MCF 10A (cell line): ENCODE results near the gene VAV2. TPM values are rescaled to one million over a fixed set of nuclear protein-coding genes. Genes with fewer than 3 reads are reported as not detected.

ENCODE experiments used
- BruUV-seq: library from RNA; stranded (reverse); fragments of 400-500 nt; replicated peaks from 2 replicates; lab custom pipeline; 2021; lab: Mats Ljungman, UMichigan
- CTCF ChIA-PET: fragments of 300-600 bp; sonication (Branson Sonifier 250); formaldehyde crosslinking; extraction: SDS; loops from one replicate; lab custom pipeline; 2021; ENCODE audit warnings: antibody characterized with exemption, inconsistent platforms; lab: Yijun Ruan, JAX
- POLR2A ChIA-PET: fragments of 300-600, 350-650 bp; sonication (Branson Sonifier 250); formaldehyde crosslinking; extraction: SDS; loops from one replicate; lab custom pipeline; 2020; ENCODE audit warnings: antibody characterized with exemption, inconsistent platforms; lab: Yijun Ruan, JAX
- DNase-seq: peaks from one replicate; pipeline ENCODE4 v3.0.0-alpha.2; 2018; ENCODE audit not compliant: unreplicated experiment
- H3K27ac Mint-ChIP-seq: one replicate; pipeline ENCODE4 v1.8.0; 2022; ENCODE audit warnings: mild to moderate bottlenecking, low read depth, mixed read lengths; ENCODE audit not compliant: unreplicated experiment
- H3K27me3 Mint-ChIP-seq: one replicate; pipeline ENCODE4 v1.8.0; 2022; ENCODE audit warnings: mixed read lengths; ENCODE audit not compliant: insufficient read depth, unreplicated experiment
- H3K36me3 Mint-ChIP-seq: one replicate; pipeline ENCODE4 v1.8.0; 2022; ENCODE audit warnings: mild to moderate bottlenecking, moderate library complexity, mixed read lengths; ENCODE audit not compliant: insufficient read depth, unreplicated experiment
- H3K4me1 Mint-ChIP-seq: one replicate; pipeline ENCODE4 v1.8.0; 2022; ENCODE audit warnings: mixed read lengths; ENCODE audit not compliant: insufficient read depth, unreplicated experiment
- H3K4me3 Mint-ChIP-seq: one replicate; pipeline ENCODE4 v1.8.0; 2022; ENCODE audit warnings: mild to moderate bottlenecking, moderate library complexity, mixed read lengths; ENCODE audit not compliant: unreplicated experiment
- H3K9me3 Mint-ChIP-seq: one replicate; pipeline ENCODE4 v1.8.0; 2022; ENCODE audit warnings: mixed read lengths; ENCODE audit not compliant: unreplicated experiment
- CTCF ChIP-seq: fragments of 200-600 bp; IDR thresholded peaks from one replicate; pipeline ENCODE4 v1.8.0; 2022; ENCODE audit warnings: antibody characterized with exemption, mild to moderate bottlenecking; ENCODE audit not compliant: unreplicated experiment
- intact Hi-C: fragments of 100-400 bp; cut with micrococcal nuclease; formaldehyde crosslinking; loops from 2 replicates; pipeline ENCODE4 v1.14.1; 2022
- total RNA-seq: library from RNA; stranded (reverse); gene quantifications from 2 replicates; pipeline ENCODE4 v1.2.3, GENCODE V29; 2022

VAV2 gene
- total RNA-seq, 1 experiment from 2014 or later, result 31.0 TPM

GRCh38 chr9:133823189-133824105 is 168.7 kb downstream of the VAV2 start:
- H3K27me3 Mint-ChIP-seq, result no peaks in the 10 kb centered on the region
- H3K9me3 Mint-ChIP-seq, result no peaks in the 10 kb centered on the region
- no peak overlapping the region for H3K27ac Mint-ChIP-seq
- no peak for DNase-seq
- peaks cover 15% of the 10 kb centered on the region for H3K36me3 Mint-ChIP-seq
- BruUV-seq, result no TSS peak
- POLR2A ChIA-PET, result interaction anchor here (0.6 kb wide), 1 partner anchor 9 kb away, joined by 4 read pairs; no protein-coding TSS in a partner anchor
- no peaks in the 10 kb centered on the region for H3K4me1 Mint-ChIP-seq
- no peak overlapping the region for H3K4me3 Mint-ChIP-seq
- intact Hi-C loops, result no loop called here
- TF ChIP-seq CTCF, result no peak
- CTCF ChIA-PET, result no interaction called here

- no TSS peak for BruUV-seq
- CTCF ChIA-PET, result no interaction called here
- H3K4me1 Mint-ChIP-seq, result no peaks in the 10 kb centered on the region
These were observed 169.6 kb downstream of the VAV2 start for GRCh38 chr9:133822430-133823065.

GRCh38 chr9:133821601-133822429 is 170.3 kb downstream of the VAV2 start:
- ChIA-PET CTCF (interaction anchor here (1.2 kb wide), 1 partner anchor 173 kb away, joined by 5 read pairs; no protein-coding TSS in a partner anchor), POLR2A (no interaction called here)
- BruUV-seq, result no TSS peak

More at GRCh38 chr9:133822430-133823065, 169.6 kb downstream of the VAV2 start:
- intact Hi-C loops, result no loop called here
- Mint-ChIP-seq H3K27ac (no peak overlapping the region), H3K27me3 (no peaks in the 10 kb centered on the region), H3K36me3 (peaks cover 22% of the 10 kb centered on the region), H3K9me3 (no peaks in the 10 kb centered on the region), H3K4me3 (no peak overlapping the region)
- no peak for DNase-seq
- no peak for TF ChIP-seq CTCF
- POLR2A ChIA-PET, result no interaction called here

More at GRCh38 chr9:133821601-133822429, 170.3 kb downstream of the VAV2 start:
- Mint-ChIP-seq H3K27me3 (no peaks in the 10 kb centered on the region), H3K4me3 (no peak overlapping the region), H3K36me3 (peaks cover 29% of the 10 kb centered on the region), H3K4me1 (no peaks in the 10 kb centered on the region), H3K9me3 (no peaks in the 10 kb centered on the region), H3K27ac (no peak overlapping the region)
- no peak for TF ChIP-seq CTCF
- no peak for DNase-seq
- intact Hi-C loops, result no loop called here
